MM.1S (cell line): ENCODE results near the gene CCT7.
"Not testable (repeated sequence)": the region's sequence is repeated elsewhere in the genome, so short reads cannot be mapped to it uniquely, and the experiment has no call there.

ENCODE experiments used
- DNase-seq: peaks from one replicate; pipeline ENCODE4 v3.0.0-alpha.2; 2015
- H2AFZ ChIP-seq: fragments of 300-600 bp; sonication (generic); 2 replicates; pipeline ENCODE4 v1.6.0; 2016; ENCODE audit warnings: antibody characterized with exemption, low read length
- H3F3A ChIP-seq: fragments of 300-600 bp; sonication (generic); 2 replicates; pipeline ENCODE4 v1.6.1; 2016; ENCODE audit warnings: mild to moderate bottlenecking, antibody characterized with exemption, low read length, moderate library complexity, mixed read lengths; ENCODE audit not compliant: insufficient read depth
- H3K27ac ChIP-seq: fragments of 300-600 bp; sonication (generic); 2 replicates; pipeline ENCODE4 v1.5.1; 2016; ENCODE audit warnings: mild to moderate bottlenecking, low read length
- H3K27me3 ChIP-seq: fragments of 300-600 bp; sonication (generic); replicated peaks from 2 replicates; pipeline ENCODE4 v1.6.0; 2016; ENCODE audit warnings: low read length; ENCODE audit not compliant: insufficient read depth
- H3K36me3 ChIP-seq: fragments of 300-600 bp; sonication (generic); replicated peaks from 2 replicates; pipeline ENCODE4 v1.6.1; 2016; ENCODE audit warnings: mild to moderate bottlenecking, low read length, mixed read lengths; ENCODE audit not compliant: insufficient read depth
- H3K4me1 ChIP-seq: fragments of 300-600 bp; sonication (generic); 2 replicates; pipeline ENCODE4 v1.6.1; 2016; ENCODE audit warnings: low read length, mixed read lengths
- H3K4me2 ChIP-seq: fragments of 300-600 bp; sonication (generic); 2 replicates; pipeline ENCODE4 v1.6.0; 2016; ENCODE audit warnings: low read depth, low read length
- H3K4me3 ChIP-seq: fragments of 300-600 bp; sonication (generic); 2 replicates; pipeline ENCODE4 v1.5.1; 2016; ENCODE audit warnings: low read length, mixed read lengths
- H3K79me2 ChIP-seq: fragments of 300-600 bp; sonication (generic); 2 replicates; pipeline ENCODE4 v1.6.1; 2016; ENCODE audit warnings: mixed run types, low read length, mixed read lengths
- H3K9ac ChIP-seq: fragments of 300-600 bp; sonication (generic); 2 replicates; pipeline ENCODE4 v1.6.1; 2016; ENCODE audit warnings: low read length, mixed read lengths
- H3K9me2 ChIP-seq: fragments of 300-600 bp; sonication (generic); replicated peaks from 2 replicates; pipeline ENCODE4 v1.6.1; 2016; ENCODE audit warnings: mild to moderate bottlenecking, low read length, mixed read lengths; ENCODE audit not compliant: insufficient read depth
- H3K9me3 ChIP-seq: fragments of 300-600 bp; sonication (generic); replicated peaks from 2 replicates; pipeline ENCODE4 v1.6.1; 2016; ENCODE audit warnings: mild to moderate bottlenecking, low read length, mixed read lengths; ENCODE audit not compliant: insufficient read depth
- H4K20me1 ChIP-seq: fragments of 300-600 bp; sonication (generic); 2 replicates; pipeline ENCODE4 v1.6.1; 2016; ENCODE audit warnings: mild to moderate bottlenecking, low read length, moderate library complexity, mixed read lengths; ENCODE audit not compliant: insufficient read depth
- EZH2 ChIP-seq: fragments of 300-600 bp; sonication (generic); optimal IDR thresholded peaks from 2 replicates; pipeline ENCODE3; 2017; ENCODE audit warnings: low read depth, mild to moderate bottlenecking, antibody characterized with exemption, low read length, mixed read lengths
- EZH2phosphoT487 ChIP-seq: fragments of 300-600 bp; sonication (generic); IDR thresholded peaks from 2 replicates; pipeline ENCODE4 v1.6.1; 2018; ENCODE audit warnings: antibody characterized with exemption, low read length
- TF ChIP-seq, protein P1 (sequence below): fragments of 300-600 bp; sonication (generic); IDR thresholded peaks from 2 replicates; pipeline ENCODE4 v1.5.1; 2016; ENCODE audit warnings: antibody characterized with exemption, low read length, mixed read lengths

Gene CCT7

DNA sequence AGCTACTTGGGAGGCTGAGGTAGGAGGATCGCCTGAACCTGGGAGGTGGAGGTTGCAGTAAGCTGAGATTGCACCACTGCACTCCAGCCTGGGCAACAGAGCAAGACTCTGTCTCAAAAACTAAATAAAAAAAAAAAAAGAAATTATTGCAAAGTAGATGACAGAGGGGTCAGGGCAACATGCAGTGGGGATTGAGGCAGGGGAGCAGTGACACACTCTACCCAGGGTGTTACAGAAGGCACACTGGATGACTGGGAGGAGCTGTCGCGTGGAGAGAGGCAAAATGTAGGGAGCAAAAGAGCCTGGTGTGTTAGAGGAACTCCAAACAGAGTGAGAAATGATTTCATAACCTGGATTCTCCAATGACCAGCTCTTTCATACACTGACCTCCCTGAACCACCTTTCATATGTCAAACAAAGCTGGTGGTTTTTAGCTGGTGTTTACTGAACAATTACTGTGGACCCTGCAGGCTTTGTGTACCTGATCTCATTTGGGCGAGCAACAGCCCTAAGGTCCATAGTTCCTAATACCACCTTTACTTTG lies 28.1 kb downstream of the CCT7 start:
- Histone ChIP-seq H3K9me2 (no peaks in the 10 kb centered on the region), H3K27ac (no peak overlapping the region), H3K9ac (no peak overlapping the region), H3K4me2 (no peak overlapping the region), H3K36me3 (no peaks in the 10 kb centered on the region), H3K9me3 (no peaks in the 10 kb centered on the region), H3K4me1 (no peaks in the 10 kb centered on the region), H3K4me3 (no peak overlapping the region), H3K79me2 (no peaks in the 10 kb centered on the region), H3F3A (no peaks in the 10 kb centered on the region), H3K27me3 (no peaks in the 10 kb centered on the region), H4K20me1 (no peaks in the 10 kb centered on the region), H2AFZ (no peak overlapping the region)
- no peak for DNase-seq
- TF ChIP-seq, protein P1, sequence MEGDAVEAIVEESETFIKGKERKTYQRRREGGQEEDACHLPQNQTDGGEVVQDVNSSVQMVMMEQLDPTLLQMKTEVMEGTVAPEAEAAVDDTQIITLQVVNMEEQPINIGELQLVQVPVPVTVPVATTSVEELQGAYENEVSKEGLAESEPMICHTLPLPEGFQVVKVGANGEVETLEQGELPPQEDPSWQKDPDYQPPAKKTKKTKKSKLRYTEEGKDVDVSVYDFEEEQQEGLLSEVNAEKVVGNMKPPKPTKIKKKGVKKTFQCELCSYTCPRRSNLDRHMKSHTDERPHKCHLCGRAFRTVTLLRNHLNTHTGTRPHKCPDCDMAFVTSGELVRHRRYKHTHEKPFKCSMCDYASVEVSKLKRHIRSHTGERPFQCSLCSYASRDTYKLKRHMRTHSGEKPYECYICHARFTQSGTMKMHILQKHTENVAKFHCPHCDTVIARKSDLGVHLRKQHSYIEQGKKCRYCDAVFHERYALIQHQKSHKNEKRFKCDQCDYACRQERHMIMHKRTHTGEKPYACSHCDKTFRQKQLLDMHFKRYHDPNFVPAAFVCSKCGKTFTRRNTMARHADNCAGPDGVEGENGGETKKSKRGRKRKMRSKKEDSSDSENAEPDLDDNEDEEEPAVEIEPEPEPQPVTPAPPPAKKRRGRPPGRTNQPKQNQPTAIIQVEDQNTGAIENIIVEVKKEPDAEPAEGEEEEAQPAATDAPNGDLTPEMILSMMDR, result no peak
- TF ChIP-seq EZH2phosphoT487, result no peak
- no peak for TF ChIP-seq EZH2

DNA sequence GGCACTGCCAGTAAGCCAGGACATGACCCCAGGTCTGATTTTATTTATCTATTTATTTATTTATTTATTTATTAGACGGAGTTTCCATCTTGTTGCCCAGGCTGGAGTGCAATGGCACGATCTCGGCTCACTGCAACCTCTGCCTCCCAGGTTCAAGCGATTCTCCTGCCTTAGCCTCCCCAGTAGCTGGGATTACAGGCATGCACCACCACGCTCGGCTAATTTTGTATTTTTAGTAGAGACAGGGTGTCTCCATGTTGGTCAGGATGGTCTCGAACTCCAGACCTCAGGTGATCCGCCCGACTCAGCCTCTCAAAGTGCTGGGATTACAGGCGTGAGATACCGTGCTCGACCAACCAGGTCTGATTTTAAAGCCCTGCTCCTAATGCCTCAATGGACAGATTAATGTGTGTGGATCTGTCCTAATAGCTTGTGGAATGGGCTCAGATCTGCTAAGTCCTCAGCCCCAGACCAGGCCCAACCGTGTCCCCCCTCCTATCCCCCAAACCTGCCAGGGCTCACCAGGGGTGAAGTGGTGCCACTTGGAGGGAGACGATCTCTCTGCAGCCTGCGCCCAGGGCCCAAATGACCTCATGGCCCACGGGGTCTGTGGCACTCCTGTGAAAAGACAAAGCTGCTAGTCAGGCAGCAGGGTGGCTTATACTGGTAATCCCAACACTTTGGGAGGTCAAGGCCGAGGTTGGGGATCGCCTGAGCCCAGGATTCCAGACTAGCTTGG lies 28.8 kb downstream of the CCT7 start:
- not testable (repeated sequence) for H3F3A ChIP-seq, H4K20me1 ChIP-seq, H3K79me2 ChIP-seq, H3K9me2 ChIP-seq, H3K4me1 ChIP-seq, H3K36me3 ChIP-seq, H3K9me3 ChIP-seq, H3K4me2 ChIP-seq, H3K9ac ChIP-seq, H2AFZ ChIP-seq, H3K27me3 ChIP-seq, DNase-seq, H3K27ac ChIP-seq, H3K4me3 ChIP-seq

DNA sequence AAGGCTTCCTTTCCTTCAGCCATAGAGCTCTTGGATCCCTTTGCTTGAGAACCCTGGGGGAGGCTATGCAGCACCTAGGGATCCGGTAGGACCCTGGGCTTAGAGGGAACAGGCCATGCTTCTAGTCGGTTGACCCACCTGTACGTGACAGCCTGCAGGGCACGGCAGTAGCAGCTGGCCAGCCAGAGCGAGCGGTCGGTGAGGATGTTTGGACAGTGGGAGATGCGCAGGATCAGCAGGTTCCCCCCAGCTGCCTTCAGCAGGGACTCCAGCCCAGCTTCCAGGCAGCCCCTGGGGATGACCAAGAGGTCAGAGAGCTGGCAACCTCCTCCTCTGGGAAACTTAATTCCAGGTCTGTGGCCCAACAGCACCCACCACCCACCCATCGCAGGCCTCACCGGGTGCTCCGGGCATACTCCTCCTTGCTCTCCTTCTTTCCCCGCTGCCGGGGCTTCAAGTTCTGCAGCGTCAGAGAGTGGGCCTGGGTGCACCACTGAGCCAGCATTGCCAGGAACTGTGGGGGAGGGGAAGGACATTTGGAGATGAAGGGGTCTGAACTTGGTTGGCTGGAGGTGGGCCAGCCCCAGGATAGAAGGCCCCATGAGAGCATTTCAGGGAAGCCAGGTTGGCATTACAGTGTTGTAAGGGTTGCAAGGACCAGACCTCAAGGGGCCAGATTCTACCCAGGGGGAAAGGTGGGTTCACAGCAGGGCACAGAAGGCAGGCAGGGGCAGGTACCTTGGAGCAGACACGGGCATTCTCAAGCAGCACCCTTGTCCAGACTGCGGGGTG lies 29.6 kb downstream of the CCT7 start:
- no peaks in the 10 kb centered on the region for H4K20me1 ChIP-seq

More for the DNA sequence above, 29.6 kb downstream of the CCT7 start:
- Histone ChIP-seq H3K9ac (no peak overlapping the region), H3K79me2 (no peaks in the 10 kb centered on the region), H2AFZ (no peak overlapping the region), H3K36me3 (no peaks in the 10 kb centered on the region), H3K4me3 (no peak overlapping the region), H3K9me3 (no peaks in the 10 kb centered on the region), H3K27me3 (no peaks in the 10 kb centered on the region), H3F3A (no peaks in the 10 kb centered on the region), H3K4me1 (no peaks in the 10 kb centered on the region), H3K9me2 (no peaks in the 10 kb centered on the region), H3K27ac (no peak overlapping the region), H3K4me2 (no peak overlapping the region)
- DNase-seq, result no peak
- TF ChIP-seq, protein P1, result no peak
- TF ChIP-seq EZH2, result no peak
- TF ChIP-seq EZH2phosphoT487, result no peak
